Heart left ventricle (tissue), 16 donors: ENCODE measurements around the gene ACTL6B. TPM values are rescaled to one million over a fixed set of nuclear protein-coding genes. Genes with fewer than 3 reads are reported as not detected.

Experiments used
- ATAC-seq, 4 donors: fragments of 200-7000 bp; cut with Tn5 transposase; one replicate each; pipeline ENCODE4 v1.9.1; 2020 to 2022; ENCODE audit warnings: moderate library complexity in 4 of 4, mild to moderate bottlenecking in 3 of 4, moderate number of reproducible peaks in 1 of 4
- DNase-seq, 5 donors: peaks; one replicate each; pipeline ENCODE4 v3.0.0-alpha.2; 2020
- H3K27ac ChIP-seq, 12 donors: fragments of 200-600 bp; sonication (generic) in 4 of 12; one replicate each; pipeline versions ENCODE4 v1.5.0 to v1.8.0; 2016 to 2022; ENCODE audit warnings: mild to moderate bottlenecking in 2 of 12
- H3K27me3 ChIP-seq, 9 donors: fragments of 200-600 bp; sonication (generic) in 2 of 9; one replicate each; pipeline versions ENCODE4 v1.5.1 to v1.8.0; 2016 to 2022; ENCODE audit warnings: mild to moderate bottlenecking in 3 of 9
- H3K36me3 ChIP-seq, 9 donors: fragments of 200-600 bp; sonication (generic) in 2 of 9; one replicate each; pipeline versions ENCODE4 v1.5.0 to v1.8.0; 2018 to 2022; ENCODE audit warnings: mild to moderate bottlenecking in 2 of 9
- H3K4me1 ChIP-seq, 12 donors: fragments of 200-600 bp; sonication (generic) in 4 of 12; one replicate each; pipeline versions ENCODE4 v1.5.0 to v1.8.0; 2016 to 2022; ENCODE audit warnings: mild to moderate bottlenecking in 3 of 12
- H3K4me3 ChIP-seq, 12 donors: fragments of 200-600 bp; sonication (generic) in 4 of 12; one replicate each; pipeline versions ENCODE4 v1.5.0 to v1.8.0; 2017 to 2022; ENCODE audit warnings: mild to moderate bottlenecking in 9 of 12, moderate library complexity in 4 of 12
- H3K9me3 ChIP-seq, 12 donors: fragments of 200-600 bp; sonication (generic) in 4 of 12; one replicate each; pipeline versions ENCODE4 v1.5.0 to v1.8.0; 2016 to 2022; ENCODE audit warnings: mild to moderate bottlenecking in 1 of 12
- POLR2A ChIP-seq, 2 donors: fragments of 450-650 bp; IDR thresholded peaks; one replicate each; pipeline ENCODE4 v1.6.1; 2017; ENCODE audit warnings: antibody characterized with exemption in 2 of 2, mild to moderate bottlenecking in 2 of 2, moderate library complexity in 2 of 2
- WGBS, 4 donors: extraction: QIAGEN DNeasy Blood & Tissue Kit in 2 of 4; methylation state at CpG; one replicate each; pipeline versions ENCODE4 v1.1.5 to v1.1.7; 2013 to 2018; 5-methylcytosine and 5-hydroxymethylcytosine counted together
- intact Hi-C, 10 donors: fragments of 100-400 bp; cut with DNase I; formaldehyde crosslinking; loops; one replicate each; pipeline versions ENCODE4 v1.11.1 to v1.14.2; 2022
- polyA plus RNA-seq, 2 donors: library from polyadenylated mRNA; stranded (reverse); fragments of 200-250 nt; gene quantifications; one replicate each; pipeline ENCODE4 v1.2.3, GENCODE V29; 2013
- total RNA-seq, 9 donors: library from RNA; depleted of rRNA in 2 of 9; stranded (reverse); fragments of >200 nt in 2 of 9; fragmentation: NEBNext Ultra II Directional in 3 of 9; extraction: Animal tissue kit (Norgen Biotek cat#: 25700) in 3 of 9; gene quantifications; one replicate each; pipeline versions ENCODE4 v1.1.0 to v1.2.4, GENCODE V29; 2016 to 2023
- TF ChIP-seq, protein P1 (sequence below), 12 donors: fragments of 200-600 bp; sonication (generic) in 4 of 12; IDR thresholded peaks; one replicate each; pipeline versions ENCODE4 v1.5.0 to v1.8.0; 2018 to 2022; ENCODE audit warnings: antibody characterized with exemption in 12 of 12, mild to moderate bottlenecking in 5 of 12
- donor health status: ischemic (EF 13 %, LVEDD 7.1; RV severe dilation, severe dysfunction).
- donor health status: healthy with polysubstance abuse.
- donor health status: DM: no; HTN: yes; CAD: no.
- donor health status: DM: no; HTN: no; CAD: no.
- donor health status: ischemic (EF 25% LVEDD 6.9; RV normal size, moderate dysfunction).
- donor health status: ischemic (EF 25% LVEDD 5.7; RV mildly dilated, moderate dysfunction).
- donor health status: healthy.
- donor health status: DM: yes; HTN: yes; CAD: no.
- donor health status: ischemic (EF 35%, LVEDD 5.7; RV mildly dilated, moderate dysfunction).
- donor health status: nonischemic (EF 11% LVEDD 7.7; RV severe dilation, severe dysfunction).
- donor health status: DM: yes; HTN: yes; CAD: no.
- donor health status: PGD.
- donor health status: ischemic (EF 29% LVEDD 5.4; RV normal size, mild dysfunction).
- donor health status: nonischemic (EF 23%, LVEDD 6.1; RV moderate dilation, normal function).

The ACTL6B gene
- total and polyA plus RNA-seq, 11 donors: not detected

DNA sequence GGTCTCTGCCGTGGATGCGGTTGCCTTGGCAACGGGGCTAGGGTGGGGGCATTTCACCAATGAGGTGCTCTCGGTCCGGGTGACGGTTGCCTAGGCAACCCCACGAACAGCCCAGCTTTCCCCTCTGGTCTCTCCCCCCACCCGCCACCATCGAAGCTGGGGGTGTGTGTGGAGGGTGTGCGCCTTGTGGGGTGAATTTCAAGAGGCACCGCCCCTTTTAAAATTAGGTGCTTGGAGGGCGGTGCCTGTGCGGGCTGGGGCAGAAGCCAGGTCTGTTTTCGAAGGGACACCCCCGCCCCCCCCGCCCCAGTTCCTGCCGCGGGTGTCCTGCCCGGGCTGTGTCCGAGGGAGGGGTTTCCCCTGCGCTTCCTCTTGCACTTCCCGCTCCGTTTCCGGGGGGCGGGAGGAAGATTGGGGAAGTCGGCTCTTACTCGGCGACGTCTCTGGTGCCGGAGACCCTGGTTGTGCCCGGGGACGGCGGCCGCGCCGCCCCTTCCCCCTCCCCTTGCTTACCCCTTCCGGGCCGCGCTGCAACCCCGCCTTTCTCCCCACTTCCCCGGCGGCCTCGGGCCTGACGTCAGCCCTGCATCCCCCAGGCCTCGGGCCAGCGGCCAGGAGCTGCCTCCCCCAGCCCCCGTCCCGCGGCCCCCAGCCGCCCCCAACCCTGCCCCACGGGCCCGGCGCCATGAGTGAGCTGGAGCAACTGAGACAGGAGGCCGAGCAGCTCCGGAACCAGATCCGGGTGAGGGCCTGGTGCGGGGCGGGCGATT, 19.5 kb upstream of the ACTL6B start:
- Histone ChIP-seq H3K4me1 (peaks cover 0 to 51% (median 17%) of the 10 kb centered on the region in 12 donors), H3K4me3 (peak overlapping the region; percentile 79 to 100 (median 96)), H3K36me3 (peaks cover 0 to 44% (median 41%) of the 10 kb centered on the region in 9 donors), H3K27ac (peak overlapping the region; percentile 88 to 100 (median 98)), H3K9me3 (no peaks in the 10 kb centered on the region), H3K27me3 (no peaks in the 10 kb centered on the region)
- TF ChIP-seq POLR2A (IDR thresholded peaks at IDR 0.05): peak in 1 of 2 donors; percentile 25
- TF ChIP-seq, protein P1, sequence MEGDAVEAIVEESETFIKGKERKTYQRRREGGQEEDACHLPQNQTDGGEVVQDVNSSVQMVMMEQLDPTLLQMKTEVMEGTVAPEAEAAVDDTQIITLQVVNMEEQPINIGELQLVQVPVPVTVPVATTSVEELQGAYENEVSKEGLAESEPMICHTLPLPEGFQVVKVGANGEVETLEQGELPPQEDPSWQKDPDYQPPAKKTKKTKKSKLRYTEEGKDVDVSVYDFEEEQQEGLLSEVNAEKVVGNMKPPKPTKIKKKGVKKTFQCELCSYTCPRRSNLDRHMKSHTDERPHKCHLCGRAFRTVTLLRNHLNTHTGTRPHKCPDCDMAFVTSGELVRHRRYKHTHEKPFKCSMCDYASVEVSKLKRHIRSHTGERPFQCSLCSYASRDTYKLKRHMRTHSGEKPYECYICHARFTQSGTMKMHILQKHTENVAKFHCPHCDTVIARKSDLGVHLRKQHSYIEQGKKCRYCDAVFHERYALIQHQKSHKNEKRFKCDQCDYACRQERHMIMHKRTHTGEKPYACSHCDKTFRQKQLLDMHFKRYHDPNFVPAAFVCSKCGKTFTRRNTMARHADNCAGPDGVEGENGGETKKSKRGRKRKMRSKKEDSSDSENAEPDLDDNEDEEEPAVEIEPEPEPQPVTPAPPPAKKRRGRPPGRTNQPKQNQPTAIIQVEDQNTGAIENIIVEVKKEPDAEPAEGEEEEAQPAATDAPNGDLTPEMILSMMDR (IDR thresholded peaks at IDR 0.05): no peak
- intact Hi-C loops: loop anchor here in 6 of 10 donors (5.0 to 10.0 kb wide), 6 partner anchors 61 to 208 kb away; partner anchors contain the start of genes FBXO24 (in 2 of the 6), LRCH4 (in 2 of the 6) and MOSPD3 (in 1 of the 6)
- 2 to 6% (median 3%) methylated on average over 44 to 59 of the region's 59 CpGs for WGBS, 4 donors
- peak; percentile 1 to 52 (median 20) for ATAC-seq
- DNase-seq: peak; percentile 87 to 92 (median 89)

DNA sequence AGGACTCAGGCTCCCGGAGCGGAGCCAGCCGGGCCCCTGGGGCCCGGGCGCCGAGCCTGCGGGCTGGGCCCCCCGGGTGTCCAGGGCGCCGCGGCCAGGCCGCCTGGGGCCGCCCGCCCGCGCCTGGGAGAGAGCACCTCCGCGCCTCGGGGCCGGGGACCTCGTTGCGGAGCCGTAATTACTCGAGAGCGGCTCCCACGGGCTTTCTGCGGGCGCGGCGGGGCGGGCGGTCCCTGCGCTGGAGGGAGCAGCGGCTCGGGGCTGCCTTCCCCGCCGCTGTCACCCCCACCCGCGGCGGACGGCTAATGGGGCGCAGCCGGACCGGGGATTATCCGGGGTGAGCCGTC, 18.8 kb upstream of the ACTL6B start:
- DNase-seq: no peak
- intact Hi-C loops: loop anchor here in 6 of 10 donors (5.0 to 10.0 kb wide), 6 partner anchors 60 to 208 kb away; partner anchors contain the start of genes FBXO24 (in 2 of the 6), LRCH4 (in 2 of the 6) and MOSPD3 (in 1 of the 6)
- ATAC-seq: no peak
- Histone ChIP-seq H3K27me3 (no peaks in the 10 kb centered on the region), H3K27ac (peak overlapping the region; percentile 88 to 100 (median 98)), H3K9me3 (no peaks in the 10 kb centered on the region), H3K36me3 (peaks cover 0 to 38% (median 35%) of the 10 kb centered on the region in 9 donors), H3K4me3 (peak overlapping the region; percentile 79 to 100 (median 96)), H3K4me1 (peaks cover 0 to 51% (median 17%) of the 10 kb centered on the region in 12 donors)
- TF ChIP-seq, protein P1 (IDR thresholded peaks at IDR 0.05): no peak
- TF ChIP-seq POLR2A (IDR thresholded peaks at IDR 0.05): no peak
- whole genome bisulfite sequencing, 4 donors: 0 to 2% (median 0%) methylated on average over 8 to 46 of the region's 46 CpGs

DNA sequence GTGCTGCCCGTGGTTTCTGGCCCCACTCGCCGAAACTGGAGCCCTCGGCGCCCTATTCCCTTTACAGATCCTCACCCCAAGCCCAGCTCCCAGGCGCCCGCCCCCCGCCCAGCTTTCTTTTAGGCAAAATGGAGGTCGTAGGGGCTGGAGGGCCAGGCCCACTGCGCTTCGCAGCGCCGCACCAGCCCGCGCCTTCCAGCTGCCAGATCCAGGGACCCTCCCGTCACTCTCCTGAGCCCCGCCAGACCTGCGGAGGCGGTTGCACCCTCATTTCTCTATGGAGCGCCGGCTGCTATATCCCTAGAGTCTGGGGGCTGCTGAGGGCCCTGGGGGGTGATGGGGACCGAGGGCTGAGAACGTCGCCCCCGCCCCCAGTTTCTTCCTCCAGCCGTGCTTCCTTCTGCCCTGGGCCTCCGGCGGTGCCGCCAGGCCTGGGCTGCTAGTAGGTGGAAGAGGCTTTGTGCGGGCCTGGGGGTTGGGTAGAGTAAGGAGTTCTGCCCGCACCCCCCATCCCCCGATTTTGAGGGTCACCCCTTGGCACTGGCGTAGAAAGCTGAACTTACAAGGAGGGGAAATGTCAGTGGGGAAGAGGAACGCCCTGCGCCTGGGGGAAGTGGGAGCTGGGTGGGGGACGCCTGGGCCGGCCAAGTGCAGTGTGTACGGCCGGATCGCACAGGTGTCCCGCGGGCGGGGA, 18.3 kb upstream of the ACTL6B start:
- TF ChIP-seq, protein P1 (IDR thresholded peaks at IDR 0.05): no peak
- TF ChIP-seq POLR2A (IDR thresholded peaks at IDR 0.05): no peak
- Histone ChIP-seq H3K9me3 (no peaks in the 10 kb centered on the region), H3K36me3 (peaks cover 0 to 34% (median 32%) of the 10 kb centered on the region in 9 donors), H3K27me3 (no peaks in the 10 kb centered on the region), H3K4me3 (peak overlapping the region; percentile 79 to 100 (median 96)), H3K27ac (peak overlapping the region; percentile 88 to 100 (median 98)), H3K4me1 (peaks cover 0 to 46% (median 16%) of the 10 kb centered on the region in 12 donors)
- 0 to 1% (median 0%) methylated on average over 18 to 43 of the region's 43 CpGs for WGBS, 4 donors
- intact Hi-C loops: loop anchor here in 7 of 10 donors (1.0 to 10.0 kb wide), 9 partner anchors 31 to 207 kb away; partner anchors contain the start of genes FBXO24 (in 2 of the 7), LRCH4 (in 2 of the 7) and MOSPD3 (in 2 of the 7)
- DNase-seq: peak in 1 of 5 donors; percentile 75
- ATAC-seq: no peak
